ENCODE measurements around the gene ZNF605.

The ZNF605 gene

DNA sequence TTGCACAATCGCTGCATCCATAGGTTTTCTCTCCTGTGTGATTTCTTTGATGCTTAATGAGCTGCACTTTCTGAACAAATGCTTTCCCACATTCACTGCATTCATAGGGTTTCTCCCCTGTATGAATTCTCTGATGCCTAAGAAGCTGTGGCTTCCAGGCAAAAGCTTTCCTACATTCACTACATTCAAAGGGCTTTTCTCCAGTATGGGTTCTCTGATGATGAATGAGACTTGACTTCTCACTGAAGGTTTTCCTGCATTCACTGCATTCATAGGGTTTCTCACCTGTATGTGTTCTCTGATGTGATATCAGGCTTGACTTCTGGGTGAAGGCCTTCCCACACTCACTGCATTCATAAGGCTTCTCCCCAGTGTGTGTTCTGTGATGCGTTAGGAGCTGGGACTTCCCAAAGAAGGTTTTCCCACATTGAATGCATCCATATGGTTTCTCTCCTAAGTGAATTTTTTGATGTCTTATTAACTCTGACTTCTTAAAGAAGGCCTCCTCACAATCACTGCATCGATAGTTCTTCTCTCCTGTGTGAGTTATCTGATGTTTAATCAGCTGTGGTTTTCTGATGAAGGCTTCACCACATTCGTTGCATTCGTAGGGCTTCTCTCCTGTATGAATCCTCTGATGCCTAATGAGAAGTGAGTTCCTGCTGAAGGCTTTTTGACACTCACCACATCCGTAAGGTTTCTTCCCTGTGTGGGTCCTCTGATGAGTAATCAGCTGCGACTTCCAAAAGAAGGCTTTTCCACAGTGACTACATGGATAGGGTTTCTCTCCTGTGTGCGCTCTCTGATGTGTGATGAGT lies 30.3 kb downstream of the ZNF605 start:
- Histone ChIP-seq H3K36me3 (ENCODE audit: insufficient read depth, low read length) (peaks cover 19% of the 10 kb centered on the region), H3K27ac (ENCODE audit: low read length) (no peak overlapping the region), H3K4me2 (ENCODE audit: insufficient read depth, low read length) (no peak overlapping the region), H3K79me2 (ENCODE audit: insufficient read depth, low read length) (no peaks in the 10 kb centered on the region), H3K27me3 (ENCODE audit: insufficient read depth, low read length, poor library complexity) (no peaks in the 10 kb centered on the region), H3K4me1 (ENCODE audit: insufficient read depth, low read length) (no peaks in the 10 kb centered on the region), H4K20me1 (ENCODE audit: insufficient read depth, low read length) (no peaks in the 10 kb centered on the region), H3K9me3 (ENCODE audit: insufficient read depth, low read length, severe bottlenecking) (peaks cover 89% of the 10 kb centered on the region), H2AFZ (ENCODE audit: low read depth, low read length) (no peak overlapping the region), H3K9ac (ENCODE audit: low read depth, low read length) (no peak overlapping the region), H3K4me3 (ENCODE audit: low read depth in 1 of 2, low read length in 2 of 2) (no peak overlapping the region)
- TF ChIP-seq, protein P1, sequence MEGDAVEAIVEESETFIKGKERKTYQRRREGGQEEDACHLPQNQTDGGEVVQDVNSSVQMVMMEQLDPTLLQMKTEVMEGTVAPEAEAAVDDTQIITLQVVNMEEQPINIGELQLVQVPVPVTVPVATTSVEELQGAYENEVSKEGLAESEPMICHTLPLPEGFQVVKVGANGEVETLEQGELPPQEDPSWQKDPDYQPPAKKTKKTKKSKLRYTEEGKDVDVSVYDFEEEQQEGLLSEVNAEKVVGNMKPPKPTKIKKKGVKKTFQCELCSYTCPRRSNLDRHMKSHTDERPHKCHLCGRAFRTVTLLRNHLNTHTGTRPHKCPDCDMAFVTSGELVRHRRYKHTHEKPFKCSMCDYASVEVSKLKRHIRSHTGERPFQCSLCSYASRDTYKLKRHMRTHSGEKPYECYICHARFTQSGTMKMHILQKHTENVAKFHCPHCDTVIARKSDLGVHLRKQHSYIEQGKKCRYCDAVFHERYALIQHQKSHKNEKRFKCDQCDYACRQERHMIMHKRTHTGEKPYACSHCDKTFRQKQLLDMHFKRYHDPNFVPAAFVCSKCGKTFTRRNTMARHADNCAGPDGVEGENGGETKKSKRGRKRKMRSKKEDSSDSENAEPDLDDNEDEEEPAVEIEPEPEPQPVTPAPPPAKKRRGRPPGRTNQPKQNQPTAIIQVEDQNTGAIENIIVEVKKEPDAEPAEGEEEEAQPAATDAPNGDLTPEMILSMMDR (IDR thresholded peaks at IDR 0.05; ENCODE audit: borderline replicate concordance, extremely low read depth, low read length, poor library complexity, severe bottlenecking): no peak
- TF ChIP-seq EZH2 (IDR thresholded peaks at IDR 0.05; ENCODE audit: borderline replicate concordance, low read depth, low read length, severe bottlenecking): no peak
- no peak for DNase-seq
- no peak for ATAC-seq (ENCODE audit: insufficient read depth, low read depth)

- H3K9me3 ChIP-seq (ENCODE audit: insufficient read depth, low read length, severe bottlenecking): peaks cover 86% of the 10 kb centered on the region
Measured at GRCh38 chr12:132924356-132924755, 31.8 kb downstream of the ZNF605 start.

GRCh38 chr12:132923356-132923909 lies 32.7 kb downstream of the ZNF605 start:
- ATAC-seq (ENCODE audit: insufficient read depth, low read depth) (no peak), DNase-seq (no peak)
- Histone ChIP-seq H3K36me3 (ENCODE audit: insufficient read depth, low read length) (no peaks in the 10 kb centered on the region), H3K27ac (ENCODE audit: low read length) (no peak overlapping the region), H3K27me3 (ENCODE audit: insufficient read depth, low read length, poor library complexity) (no peaks in the 10 kb centered on the region), H3K4me2 (ENCODE audit: insufficient read depth, low read length) (no peak overlapping the region), H3K79me2 (ENCODE audit: insufficient read depth, low read length) (no peaks in the 10 kb centered on the region), H2AFZ (ENCODE audit: low read depth, low read length) (no peak overlapping the region), H3K9me3 (ENCODE audit: insufficient read depth, low read length, severe bottlenecking) (peaks cover 86% of the 10 kb centered on the region), H3K9ac (ENCODE audit: low read depth, low read length) (no peak overlapping the region), H3K4me3 (ENCODE audit: low read depth in 1 of 2, low read length in 2 of 2) (no peak overlapping the region), H3K4me1 (ENCODE audit: insufficient read depth, low read length) (no peaks in the 10 kb centered on the region), H4K20me1 (ENCODE audit: insufficient read depth, low read length) (no peaks in the 10 kb centered on the region)
- TF ChIP-seq EZH2 (IDR thresholded peaks at IDR 0.05; ENCODE audit: borderline replicate concordance, low read depth, low read length, severe bottlenecking): no peak
- TF ChIP-seq, protein P1 (IDR thresholded peaks at IDR 0.05; ENCODE audit: borderline replicate concordance, extremely low read depth, low read length, poor library complexity, severe bottlenecking): no peak

More at GRCh38 chr12:132924356-132924755, 31.8 kb downstream of the ZNF605 start:
- H3K79me2 ChIP-seq (ENCODE audit: insufficient read depth, low read length): no peaks in the 10 kb centered on the region
- no peak overlapping the region for H3K4me3 ChIP-seq (ENCODE audit: low read depth in 1 of 2, low read length in 2 of 2)
- TF ChIP-seq, protein P1 (IDR thresholded peaks at IDR 0.05; ENCODE audit: borderline replicate concordance, extremely low read depth, low read length, poor library complexity, severe bottlenecking): no peak
- no peak for TF ChIP-seq EZH2 (IDR thresholded peaks at IDR 0.05; ENCODE audit: borderline replicate concordance, low read depth, low read length, severe bottlenecking)
- no peak overlapping the region for H3K9ac ChIP-seq (ENCODE audit: low read depth, low read length)
- H3K4me1 ChIP-seq (ENCODE audit: insufficient read depth, low read length): no peaks in the 10 kb centered on the region
- no peak for ATAC-seq (ENCODE audit: insufficient read depth, low read depth)
- DNase-seq: no peak
- no peak overlapping the region for H3K4me2 ChIP-seq (ENCODE audit: insufficient read depth, low read length)
- no peak overlapping the region for H3K27ac ChIP-seq (ENCODE audit: low read length)
- no peaks in the 10 kb centered on the region for H3K27me3 ChIP-seq (ENCODE audit: insufficient read depth, low read length, poor library complexity)
- H4K20me1 ChIP-seq (ENCODE audit: insufficient read depth, low read length): no peaks in the 10 kb centered on the region
- H2AFZ ChIP-seq (ENCODE audit: low read depth, low read length): no peak overlapping the region
- H3K36me3 ChIP-seq (ENCODE audit: insufficient read depth, low read length): peaks cover 9% of the 10 kb centered on the region
